Uterus (tissue), 2 donors: ENCODE results near the gene CD7.

ENCODE experiments used
- CTCF ChIP-seq, 4 experiments: fragments of 200-600 bp in 2 of 4; fragments of 450-650 bp in 2 of 4; sonication (generic) in 2 of 4; IDR thresholded peaks; one replicate each; pipeline ENCODE4 v1.5.1; 2016 to 2019; ENCODE audit warnings: antibody characterized with exemption in 4 of 4, mild to moderate bottlenecking in 2 of 4, moderate library complexity in 1 of 4
- POLR2A ChIP-seq, 2 donors: fragments of 450-650 bp; IDR thresholded peaks; one replicate each; pipeline ENCODE4 v1.6.1; 2016; ENCODE audit warnings: antibody characterized with exemption in 2 of 2, mild to moderate bottlenecking in 1 of 2, moderate library complexity in 1 of 2

GRCh38 chr17:82309656-82310570 lies 7.5 kb downstream of the CD7 start:
- TF ChIP-seq CTCF (IDR thresholded peaks at IDR 0.05): no peak
- no peak for TF ChIP-seq POLR2A (IDR thresholded peaks at IDR 0.05)
